Naive thymus-derived CD4-positive, alpha-beta T cell (primary cell): Measurements from ENCODE around the gene ATP8A2. TPM values are rescaled to one million over a fixed set of nuclear protein-coding genes. Genes with fewer than 3 reads are reported as not detected.

Experiments used
- ATAC-seq: fragments of 150-1000 bp; cut with Tn5 transposase; 2 replicates; pipeline ENCODE4 v1.10.0; 2021; ENCODE audit warnings: mild to moderate bottlenecking, moderate library complexity
- CTCF ChIA-PET: fragments of 350-600 bp; sonication (Branson Sonifier 250); formaldehyde crosslinking; loops from one replicate; lab custom pipeline; 2021; ENCODE audit warnings: antibody characterized with exemption; lab: Charles Lee
- POLR2A ChIA-PET: fragments of 350-600 bp; sonication (Branson Sonifier 250); formaldehyde crosslinking; loops from one replicate; lab custom pipeline; 2021; ENCODE audit warnings: antibody characterized with exemption, inconsistent platforms; lab: Charles Lee
- DNase-seq, 9 donors: peaks; one replicate each; pipeline versions ENCODE4 v3.0.0 to v3.0.0-alpha.2; 2020 to 2022; ENCODE audit warnings: mixed read lengths in 1 of 9
- H3K27ac ChIP-seq: one replicate; pipeline ENCODE4 v1.7.0; 2013; ENCODE audit warnings: mild to moderate bottlenecking, low read depth, low read length, moderate library complexity
- H3K27me3 ChIP-seq, 2 donors: one replicate each; pipeline ENCODE4 v1.7.0; 2013; ENCODE audit warnings: low read length in 2 of 2, mild to moderate bottlenecking in 2 of 2, moderate library complexity in 2 of 2; ENCODE audit not compliant: control insufficient read depth in 2 of 2, insufficient read depth in 2 of 2
- H3K36me3 ChIP-seq, 3 experiments: 1 replicate in 2 of 3; 2 replicates in 1 of 3; pipeline ENCODE4 v1.7.0; 2013; ENCODE audit warnings: low read length in 3 of 3, mild to moderate bottlenecking in 3 of 3, moderate library complexity in 1 of 3; ENCODE audit not compliant: insufficient read depth in 3 of 3, control insufficient read depth in 2 of 3
- H3K4me1 ChIP-seq, 2 donors: one replicate each; pipeline ENCODE4 v1.7.0; 2013; ENCODE audit warnings: low read length in 2 of 2, mild to moderate bottlenecking in 2 of 2, moderate library complexity in 1 of 2; ENCODE audit not compliant: control insufficient read depth in 2 of 2, insufficient read depth in 2 of 2
- H3K4me3 ChIP-seq: 2 replicates; pipeline ENCODE4 v1.7.0; 2013; ENCODE audit warnings: mild to moderate bottlenecking, low read length
- H3K9me3 ChIP-seq, 3 experiments: 1 replicate in 2 of 3; 2 replicates in 1 of 3; pipeline ENCODE4 v1.7.0; 2013; ENCODE audit warnings: low read length in 3 of 3; ENCODE audit not compliant: control insufficient read depth in 2 of 3
- H3K27ac Mint-ChIP-seq, 9 donors: one replicate each; pipeline ENCODE4 v1.8.0; 2020 to 2022; ENCODE audit warnings: mixed read lengths in 9 of 9, mild to moderate bottlenecking in 8 of 9, moderate library complexity in 5 of 9, inconsistent platforms in 2 of 9
- H3K27me3 Mint-ChIP-seq, 5 donors: one replicate each; pipeline ENCODE4 v1.8.0; 2021 to 2022; ENCODE audit warnings: mixed read lengths in 5 of 5, mild to moderate bottlenecking in 1 of 5
- H3K36me3 Mint-ChIP-seq, 5 donors: one replicate each; pipeline ENCODE4 v1.8.0; 2020 to 2022; ENCODE audit warnings: mixed read lengths in 5 of 5, mild to moderate bottlenecking in 3 of 5, inconsistent platforms in 1 of 5
- H3K4me1 Mint-ChIP-seq, 7 donors: one replicate each; pipeline ENCODE4 v1.8.0; 2020 to 2022; ENCODE audit warnings: mixed read lengths in 7 of 7, mild to moderate bottlenecking in 3 of 7, inconsistent platforms in 1 of 7
- H3K4me3 Mint-ChIP-seq, 10 donors: one replicate each; pipeline ENCODE4 v1.8.0; 2020 to 2022; ENCODE audit warnings: mild to moderate bottlenecking in 10 of 10, mixed read lengths in 10 of 10, moderate library complexity in 6 of 10, inconsistent platforms in 2 of 10
- H3K9me3 Mint-ChIP-seq, 11 donors: one replicate each; pipeline ENCODE4 v1.8.0; 2020 to 2022; ENCODE audit warnings: mixed read lengths in 11 of 11, mild to moderate bottlenecking in 4 of 11, inconsistent platforms in 1 of 11, moderate library complexity in 1 of 11
- intact Hi-C, 2 donors: fragments of 100-400 bp; cut with micrococcal nuclease; formaldehyde crosslinking; loops; one replicate each; pipeline ENCODE4 v1.15.1; 2023
- polyA plus RNA-seq, 2 donors: library from polyadenylated mRNA; unstranded; fragments of 300-500 nt; fragmentation: Illumina TruSeq; gene quantifications; one replicate each; pipeline ENCODE4 v1.2.3, GENCODE V29; 2021
- total RNA-seq, 6 experiments: library from RNA in 5 of 6; stranded (reverse) in 5 of 6; gene quantifications; 1 replicate in 5 of 6; 2 replicates in 1 of 6; pipeline ENCODE4 v1.2.3 and lab custom pipeline; 2021 to 2026

The ATP8A2 gene
- total and polyA plus RNA-seq, 7 experiments from 2014 or later = 0.56 to 2.4 (median 1.2) TPM

GRCh38 chr13:25898991-25899390 is 527.2 kb downstream of the ATP8A2 start:
- H3K36me3 ChIP-seq = no peaks in the 10 kb centered on the region
- Mint-ChIP-seq H3K27me3 (peaks cover 0 to 11% (median 0%) of the 10 kb centered on the region in 5 donors), H3K9me3 (peaks cover 0 to 13% (median 2%) of the 10 kb centered on the region in 11 donors), H3K36me3 (peaks cover 0 to 14% (median 0%) of the 10 kb centered on the region in 5 donors), H3K27ac (peak overlapping the region in 7 of 9 donors; percentile 25 to 93 (median 77)), H3K4me1 (peaks cover 0 to 26% (median 25%) of the 10 kb centered on the region in 7 donors), H3K4me3 (peak overlapping the region in 5 of 10 donors; percentile 55 to 80 (median 79))
- no peak overlapping the region for H3K4me3 ChIP-seq
- ChIA-PET CTCF (interaction anchor here (1.4 to 1.6 kb wide), 2 partner anchors 22 to 70 kb away, joined by 4 read pairs; no protein-coding TSS in a partner anchor), POLR2A (interaction anchor here (0.9 to 4.9 kb wide), 5 partner anchors 10 to 118 kb away, joined by 4 to 35 read pairs (median 6); no protein-coding TSS in a partner anchor)
- H3K4me1 ChIP-seq = peaks cover 15 to 42% of the 10 kb centered on the region in 2 donors
- H3K27ac ChIP-seq = no peak overlapping the region
- H3K9me3 ChIP-seq = no peaks in the 10 kb centered on the region
- no peaks in the 10 kb centered on the region for H3K27me3 ChIP-seq
- DNase-seq (no peak), ATAC-seq (no peak)
- intact Hi-C loops = loop anchor here in 1 of 2 donors (5.0 kb wide), 1 partner anchor 612 kb away; the partner anchor contains the start of gene MTMR6

GRCh38 chr13:25899464-25899863 is 527.7 kb downstream of the ATP8A2 start:
- no peaks in the 10 kb centered on the region for H3K9me3 ChIP-seq
- no peaks in the 10 kb centered on the region for H3K27me3 ChIP-seq
- no peaks in the 10 kb centered on the region for H3K36me3 ChIP-seq
- no peak for DNase-seq
- CTCF ChIA-PET = interaction anchor here (1.4 to 1.6 kb wide), 2 partner anchors 22 to 70 kb away, joined by 4 read pairs; no protein-coding TSS in a partner anchor
- H3K4me3 ChIP-seq = no peak overlapping the region
- peak overlapping the region in 8 of 9 donors; percentile 19 to 93 (median 72) for H3K27ac Mint-ChIP-seq
- no peak for ATAC-seq
- POLR2A ChIA-PET = interaction anchor here (0.9 to 4.9 kb wide), 6 partner anchors 10 to 117 kb away, joined by 4 to 35 read pairs (median 5); no protein-coding TSS in a partner anchor
- no peak overlapping the region for H3K27ac ChIP-seq
- peaks cover 0 to 26% (median 25%) of the 10 kb centered on the region in 7 donors for H3K4me1 Mint-ChIP-seq
- peaks cover 0 to 14% (median 0%) of the 10 kb centered on the region in 5 donors for H3K36me3 Mint-ChIP-seq
- peak overlapping the region in 9 of 10 donors; percentile 53 to 83 (median 75) for H3K4me3 Mint-ChIP-seq
- peaks cover 15 to 46% of the 10 kb centered on the region in 2 donors for H3K4me1 ChIP-seq
- peaks cover 0 to 11% (median 2%) of the 10 kb centered on the region in 11 donors for H3K9me3 Mint-ChIP-seq
- H3K27me3 Mint-ChIP-seq = peaks cover 0 to 11% (median 0%) of the 10 kb centered on the region in 5 donors
- intact Hi-C loops = loop anchor here in 1 of 2 donors (5.0 kb wide), 1 partner anchor 612 kb away; the partner anchor contains the start of gene MTMR6

GRCh38 chr13:25899952-25900351 is 528.2 kb downstream of the ATP8A2 start:
- Mint-ChIP-seq H3K4me1 (peaks cover 0 to 26% (median 25%) of the 10 kb centered on the region in 7 donors), H3K36me3 (peaks cover 0 to 14% (median 0%) of the 10 kb centered on the region in 5 donors), H3K9me3 (peaks cover 0 to 11% (median 2%) of the 10 kb centered on the region in 11 donors), H3K4me3 (peak overlapping the region in 9 of 10 donors; percentile 53 to 83 (median 75)), H3K27me3 (peaks cover 0 to 11% (median 0%) of the 10 kb centered on the region in 5 donors), H3K27ac (peak overlapping the region in 8 of 9 donors; percentile 19 to 93 (median 62))
- CTCF ChIA-PET = interaction anchor here (1.6 kb wide), 1 partner anchor 71 kb away, joined by 4 read pairs; no protein-coding TSS in a partner anchor
- H3K4me3 ChIP-seq = no peak overlapping the region
- POLR2A ChIA-PET = interaction anchor here (0.9 to 4.9 kb wide), 6 partner anchors 11 to 117 kb away, joined by 4 to 35 read pairs (median 5); no protein-coding TSS in a partner anchor
- peaks cover 15 to 50% of the 10 kb centered on the region in 2 donors for H3K4me1 ChIP-seq
- H3K27ac ChIP-seq = no peak overlapping the region
- ATAC-seq (no peak), DNase-seq (no peak)
- intact Hi-C loops = loop anchor here (2.0 to 5.0 kb wide), 6 partner anchors 13 to 613 kb away; partner anchors contain the start of genes MTMR6 (in 1 of the 2) and SHISA2 (in 1 of the 2)
- H3K27me3 ChIP-seq = no peaks in the 10 kb centered on the region
- H3K36me3 ChIP-seq = no peaks in the 10 kb centered on the region
- no peaks in the 10 kb centered on the region for H3K9me3 ChIP-seq

- ATAC-seq = peak; percentile 95
- H3K4me1 ChIP-seq = peaks cover 15 to 66% of the 10 kb centered on the region in 2 donors
Measured at GRCh38 chr13:25901460-25902376, 529.9 kb downstream of the ATP8A2 start.

GRCh38 chr13:25902455-25902854 is 530.7 kb downstream of the ATP8A2 start:
- ChIA-PET POLR2A (interaction anchor here (0.6 to 4.9 kb wide), 8 partner anchors 14 to 148 kb away, joined by 3 to 35 read pairs (median 4); no protein-coding TSS in a partner anchor), CTCF (interaction anchor here (0.7 to 0.9 kb wide), 2 partner anchors 16 to 328 kb away, joined by 3 to 4 read pairs; no protein-coding TSS in a partner anchor)
- intact Hi-C loops = loop anchor here in 1 of 2 donors (5.0 kb wide), 2 partner anchors 55 to 140 kb away; no protein-coding TSS in a partner anchor
- ATAC-seq (no peak), DNase-seq (no peak)
- peaks cover 0 to 26% (median 26%) of the 10 kb centered on the region in 7 donors for H3K4me1 Mint-ChIP-seq
- no peaks in the 10 kb centered on the region for H3K27me3 ChIP-seq
- peak overlapping the region; percentile 21 for H3K27ac ChIP-seq
- no peaks in the 10 kb centered on the region for H3K36me3 ChIP-seq
- peak overlapping the region; percentile 19 for H3K4me3 ChIP-seq
- peak overlapping the region in 2 of 10 donors; percentile 45 to 49 for H3K4me3 Mint-ChIP-seq
- no peaks in the 10 kb centered on the region for H3K9me3 ChIP-seq
- peaks cover 15 to 69% of the 10 kb centered on the region in 2 donors for H3K4me1 ChIP-seq
- H3K9me3 Mint-ChIP-seq = peaks cover 0 to 5% (median 2%) of the 10 kb centered on the region in 11 donors
- H3K36me3 Mint-ChIP-seq = peaks cover 0 to 7% (median 0%) of the 10 kb centered on the region in 5 donors
- no peak overlapping the region for H3K27ac Mint-ChIP-seq
- peaks cover 0 to 3% (median 0%) of the 10 kb centered on the region in 5 donors for H3K27me3 Mint-ChIP-seq

More at GRCh38 chr13:25901460-25902376, 529.9 kb downstream of the ATP8A2 start:
- Histone ChIP-seq H3K27ac (peak overlapping the region; percentile 24), H3K4me3 (no peak overlapping the region), H3K27me3 (no peaks in the 10 kb centered on the region), H3K9me3 (no peaks in the 10 kb centered on the region), H3K36me3 (no peaks in the 10 kb centered on the region)
- Mint-ChIP-seq H3K27ac (peak overlapping the region in 4 of 9 donors; percentile 12 to 67 (median 33)), H3K36me3 (peaks cover 0 to 7% (median 0%) of the 10 kb centered on the region in 5 donors), H3K9me3 (peaks cover 0 to 7% (median 2%) of the 10 kb centered on the region in 11 donors), H3K4me1 (peaks cover 0 to 26% (median 25%) of the 10 kb centered on the region in 7 donors), H3K4me3 (peak overlapping the region in 4 of 10 donors; percentile 1 to 9 (median 5)), H3K27me3 (peaks cover 0 to 3% (median 0%) of the 10 kb centered on the region in 5 donors)
- DNase-seq = peak in 7 of 9 donors; percentile 34 to 82 (median 72)
- ChIA-PET CTCF (interaction anchor here (0.5 to 0.9 kb wide), 4 partner anchors 17 to 327 kb away, joined by 3 to 4 read pairs (median 4); no protein-coding TSS in a partner anchor), POLR2A (interaction anchor here (0.5 to 4.9 kb wide), 11 partner anchors 13 to 149 kb away, joined by 3 to 35 read pairs (median 4); no protein-coding TSS in a partner anchor)
- intact Hi-C loops = loop anchor here (1.0 to 5.0 kb wide), 9 partner anchors 13 to 151 kb away; partner anchors contain the start of gene SHISA2 (in 2 of the 2)
